DOHH2 (cell line): ENCODE measurements around the gene TLE3.

ENCODE experiments used
- EZH2phosphoT487 ChIP-seq: fragments of 200-600 bp; sonication (generic); IDR thresholded peaks from 2 replicates; pipeline ENCODE4 v1.6.1; 2017; ENCODE audit warnings: borderline replicate concordance, mild to moderate bottlenecking, antibody characterized with exemption, low read length, moderate library complexity, mixed read lengths
- TF ChIP-seq, protein P1 (sequence below): fragments of 200-600 bp; sonication (generic); IDR thresholded peaks from one replicate; pipeline ENCODE4 v1.5.1; 2014; ENCODE audit warnings: antibody characterized with exemption, mild to moderate bottlenecking, low read depth, low read length; ENCODE audit not compliant: poor library complexity, severe bottlenecking

DNA sequence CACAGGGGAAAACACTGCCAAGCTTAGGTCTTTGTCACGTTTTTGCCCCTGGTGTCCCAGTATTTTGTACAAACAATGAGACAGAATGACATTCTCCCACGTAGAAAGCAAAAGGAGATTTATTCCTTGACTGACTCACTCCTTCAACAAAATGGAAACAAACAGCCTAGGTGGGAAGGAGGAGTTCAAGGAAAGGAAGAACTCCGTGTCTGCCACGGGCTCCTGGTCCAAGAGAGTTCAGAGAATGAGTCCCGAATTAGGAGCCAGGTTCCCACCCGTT, 8.1 kb downstream of the TLE3 start:
- TF ChIP-seq, protein P1, sequence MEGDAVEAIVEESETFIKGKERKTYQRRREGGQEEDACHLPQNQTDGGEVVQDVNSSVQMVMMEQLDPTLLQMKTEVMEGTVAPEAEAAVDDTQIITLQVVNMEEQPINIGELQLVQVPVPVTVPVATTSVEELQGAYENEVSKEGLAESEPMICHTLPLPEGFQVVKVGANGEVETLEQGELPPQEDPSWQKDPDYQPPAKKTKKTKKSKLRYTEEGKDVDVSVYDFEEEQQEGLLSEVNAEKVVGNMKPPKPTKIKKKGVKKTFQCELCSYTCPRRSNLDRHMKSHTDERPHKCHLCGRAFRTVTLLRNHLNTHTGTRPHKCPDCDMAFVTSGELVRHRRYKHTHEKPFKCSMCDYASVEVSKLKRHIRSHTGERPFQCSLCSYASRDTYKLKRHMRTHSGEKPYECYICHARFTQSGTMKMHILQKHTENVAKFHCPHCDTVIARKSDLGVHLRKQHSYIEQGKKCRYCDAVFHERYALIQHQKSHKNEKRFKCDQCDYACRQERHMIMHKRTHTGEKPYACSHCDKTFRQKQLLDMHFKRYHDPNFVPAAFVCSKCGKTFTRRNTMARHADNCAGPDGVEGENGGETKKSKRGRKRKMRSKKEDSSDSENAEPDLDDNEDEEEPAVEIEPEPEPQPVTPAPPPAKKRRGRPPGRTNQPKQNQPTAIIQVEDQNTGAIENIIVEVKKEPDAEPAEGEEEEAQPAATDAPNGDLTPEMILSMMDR, result no peak
- TF ChIP-seq EZH2phosphoT487, result no peak
